Prostate gland (tissue), 2 donors: ENCODE data around the gene OXCT2.
"Not testable (repeated sequence)": the region's sequence is repeated elsewhere in the genome, so short reads cannot be mapped to it uniquely, and the experiment has no call there.

Source experiments
- POLR2A ChIP-seq: fragments of 450-650 bp; IDR thresholded peaks from one replicate; pipeline ENCODE4 v1.6.1; 2016; ENCODE audit warnings: antibody characterized with exemption, mild to moderate bottlenecking
- POLR2AphosphoS5 ChIP-seq: sonication (generic); formaldehyde crosslinking; IDR thresholded peaks from one replicate; pipeline ENCODE4 v1.6.1; 2017; ENCODE audit warnings: antibody characterized with exemption
- TF ChIP-seq, protein P1 (sequence below), 4 experiments: fragments of 200-600 bp in 2 of 4; fragments of 450-650 bp in 2 of 4; sonication (generic) in 2 of 4; IDR thresholded peaks; 1 replicate in 3 of 4; 2 replicates in 1 of 4; pipeline ENCODE4 v1.5.1; 2016 to 2019; ENCODE audit warnings: antibody characterized with exemption in 4 of 4, mild to moderate bottlenecking in 2 of 4, moderate library complexity in 2 of 4

DNA sequence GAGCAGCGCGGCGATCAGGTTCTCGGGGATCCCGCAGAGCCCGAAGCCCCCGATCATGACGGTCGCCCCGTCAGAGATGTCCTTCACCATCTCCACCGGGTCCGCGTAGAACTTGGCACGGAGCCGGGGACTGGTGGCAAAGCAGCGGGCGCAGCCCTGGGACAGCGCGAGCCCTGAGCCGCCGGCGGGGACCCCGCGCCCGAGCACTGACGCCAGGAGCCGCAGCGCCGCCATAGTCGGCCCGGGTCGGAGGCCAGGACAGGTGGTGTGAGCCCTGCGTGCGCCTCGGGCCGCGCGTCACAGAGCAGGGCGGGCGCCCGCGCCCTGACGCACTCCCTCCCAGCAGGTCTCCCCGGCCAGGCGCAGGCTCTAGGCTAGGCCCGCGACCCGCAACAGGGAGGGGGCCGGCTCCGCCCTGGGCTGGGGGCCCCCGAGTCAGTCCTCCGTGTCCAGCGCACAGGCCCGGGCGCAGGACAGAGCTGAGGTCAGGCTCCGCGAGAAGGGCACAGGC is at the start of gene OXCT2:
- TF ChIP-seq, protein P1, sequence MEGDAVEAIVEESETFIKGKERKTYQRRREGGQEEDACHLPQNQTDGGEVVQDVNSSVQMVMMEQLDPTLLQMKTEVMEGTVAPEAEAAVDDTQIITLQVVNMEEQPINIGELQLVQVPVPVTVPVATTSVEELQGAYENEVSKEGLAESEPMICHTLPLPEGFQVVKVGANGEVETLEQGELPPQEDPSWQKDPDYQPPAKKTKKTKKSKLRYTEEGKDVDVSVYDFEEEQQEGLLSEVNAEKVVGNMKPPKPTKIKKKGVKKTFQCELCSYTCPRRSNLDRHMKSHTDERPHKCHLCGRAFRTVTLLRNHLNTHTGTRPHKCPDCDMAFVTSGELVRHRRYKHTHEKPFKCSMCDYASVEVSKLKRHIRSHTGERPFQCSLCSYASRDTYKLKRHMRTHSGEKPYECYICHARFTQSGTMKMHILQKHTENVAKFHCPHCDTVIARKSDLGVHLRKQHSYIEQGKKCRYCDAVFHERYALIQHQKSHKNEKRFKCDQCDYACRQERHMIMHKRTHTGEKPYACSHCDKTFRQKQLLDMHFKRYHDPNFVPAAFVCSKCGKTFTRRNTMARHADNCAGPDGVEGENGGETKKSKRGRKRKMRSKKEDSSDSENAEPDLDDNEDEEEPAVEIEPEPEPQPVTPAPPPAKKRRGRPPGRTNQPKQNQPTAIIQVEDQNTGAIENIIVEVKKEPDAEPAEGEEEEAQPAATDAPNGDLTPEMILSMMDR (IDR thresholded peaks at IDR 0.05): not testable (repeated sequence)
- TF ChIP-seq POLR2A, POLR2AphosphoS5: not testable (repeated sequence)
